H9 (cell line): ENCODE data around the gene GSC2. TPM values are rescaled to one million over a fixed set of nuclear protein-coding genes. Genes with fewer than 3 reads are reported as not detected.
A peak's percentile ranks its signal among the peaks of the same experiment; 100 is the strongest.

Experiments
- DNase-seq: peaks from one replicate; pipeline ENCODE4 v3.0.0-alpha.2; 2017
- H2AFZ ChIP-seq: one replicate; pipeline ENCODE4 v1.6.1; 2013; ENCODE audit warnings: mild to moderate bottlenecking, low read length, control low read depth, moderate library complexity
- H2AK5ac ChIP-seq: 2 replicates; pipeline ENCODE4 v1.6.1; 2013; ENCODE audit warnings: low read length, control low read depth, mixed read lengths; ENCODE audit not compliant: insufficient read length
- H2BK120ac ChIP-seq: one replicate; pipeline ENCODE4 v1.6.1; 2013; ENCODE audit warnings: low read depth, mild to moderate bottlenecking, low read length, control low read depth, inconsistent platforms; ENCODE audit not compliant: poor library complexity, severe bottlenecking
- H2BK12ac ChIP-seq: 2 replicates; pipeline ENCODE4 v1.6.1; 2013; ENCODE audit warnings: low read length, control low read depth, mixed read lengths, low read depth; ENCODE audit not compliant: insufficient read length
- H2BK15ac ChIP-seq: 2 replicates; pipeline ENCODE4 v1.6.1; 2013; ENCODE audit warnings: low read depth, low read length, control low read depth
- H2BK20ac ChIP-seq: one replicate; pipeline ENCODE4 v1.6.1; 2013; ENCODE audit warnings: low read depth, mild to moderate bottlenecking, low read length, control low read depth, inconsistent platforms; ENCODE audit not compliant: poor library complexity, severe bottlenecking
- H2BK5ac ChIP-seq: 2 replicates; pipeline ENCODE4 v1.6.1; 2013; ENCODE audit warnings: low read length, control low read depth, mixed read lengths; ENCODE audit not compliant: insufficient read length
- H3K14ac ChIP-seq: 2 replicates; pipeline ENCODE4 v1.6.1; 2013; ENCODE audit warnings: low read length, control low read depth; ENCODE audit not compliant: insufficient read depth
- H3K18ac ChIP-seq: 2 replicates; pipeline ENCODE4 v1.6.1; 2013; ENCODE audit warnings: low read depth, mild to moderate bottlenecking, mixed read lengths, low read length, control low read depth; ENCODE audit not compliant: insufficient read length
- H3K23ac ChIP-seq: 2 replicates; pipeline ENCODE4 v1.6.1; 2013; ENCODE audit warnings: low read length, control low read depth, mixed read lengths, low read depth; ENCODE audit not compliant: insufficient read length
- H3K23me2 ChIP-seq: 2 replicates; pipeline ENCODE4 v1.6.1; 2013; ENCODE audit warnings: low read depth, mild to moderate bottlenecking, mixed read lengths, low read length, control low read depth; ENCODE audit not compliant: insufficient read length, poor library complexity, severe bottlenecking
- H3K27ac ChIP-seq: 2 replicates; pipeline ENCODE4 v1.5.1; 2013; ENCODE audit warnings: low read length, control low read depth, mixed read lengths, low read depth; ENCODE audit not compliant: insufficient read length
- H3K27me3 ChIP-seq: 2 replicates; pipeline ENCODE4 v1.6.1; 2013; ENCODE audit warnings: low read length, control low read depth, inconsistent platforms; ENCODE audit not compliant: insufficient read depth
- H3K4ac ChIP-seq: 2 replicates; pipeline ENCODE4 v1.6.1; 2013; ENCODE audit warnings: low read depth, mild to moderate bottlenecking, control low read depth, inconsistent platforms, low read length, moderate library complexity
- H3K4me1 ChIP-seq: 2 replicates; pipeline ENCODE4 v1.6.1; 2013; ENCODE audit warnings: low read length, control low read depth, inconsistent platforms; ENCODE audit not compliant: insufficient read depth
- H3K4me2 ChIP-seq: 2 replicates; pipeline ENCODE4 v1.6.1; 2013; ENCODE audit warnings: low read length, control low read depth, mixed read lengths; ENCODE audit not compliant: insufficient read length, insufficient read depth
- H3K56ac ChIP-seq: 2 replicates; pipeline ENCODE4 v1.6.1; 2013; ENCODE audit warnings: low read depth, mild to moderate bottlenecking, mixed read lengths, low read length, control low read depth; ENCODE audit not compliant: insufficient read length
- H3K79me1 ChIP-seq: 2 replicates; pipeline ENCODE4 v1.6.1; 2013; ENCODE audit warnings: low read depth, mild to moderate bottlenecking, moderate library complexity, low read length, control low read depth, inconsistent platforms; ENCODE audit not compliant: insufficient read depth, poor library complexity, severe bottlenecking
- H3K79me2 ChIP-seq: 2 replicates; pipeline ENCODE4 v1.6.1; 2013; ENCODE audit warnings: low read length, control low read depth, inconsistent platforms; ENCODE audit not compliant: insufficient read depth
- H3K9ac ChIP-seq: 2 replicates; pipeline ENCODE4 v1.6.1; 2013; ENCODE audit warnings: low read length, control low read depth, mixed read lengths; ENCODE audit not compliant: insufficient read length; ENCODE audit errors: extremely low read depth
- H3K9me3 ChIP-seq: one replicate; pipeline ENCODE4 v1.6.1; 2013; ENCODE audit warnings: low read depth, low read length, inconsistent platforms; ENCODE audit not compliant: control insufficient read depth
- H3T11ph ChIP-seq: one replicate; pipeline ENCODE4 v1.6.1; 2013; ENCODE audit warnings: mild to moderate bottlenecking, low read length, control low read depth, inconsistent platforms
- H4K20me1 ChIP-seq: one replicate; pipeline ENCODE4 v1.6.1; 2013; ENCODE audit not compliant: control insufficient read depth, insufficient read length, insufficient read depth
- H4K5ac ChIP-seq: 2 replicates; pipeline ENCODE4 v1.6.1; 2013; ENCODE audit warnings: low read depth, mild to moderate bottlenecking, mixed read lengths, low read length, control low read depth; ENCODE audit not compliant: insufficient read length
- H4K8ac ChIP-seq: replicated peaks from 2 replicates; pipeline ENCODE4 v1.6.1; 2013; ENCODE audit warnings: low read length, control low read depth, mixed read lengths, low read depth; ENCODE audit not compliant: insufficient read length
- H4K91ac ChIP-seq: 2 replicates; pipeline ENCODE4 v1.6.1; 2013; ENCODE audit warnings: low read depth, mild to moderate bottlenecking, moderate library complexity, mixed read lengths, low read length, control low read depth; ENCODE audit not compliant: insufficient read length
- H3K27ac Mint-ChIP-seq, 3 experiments: 2 replicates in 2 of 3; 3 replicates in 1 of 3; pipeline ENCODE4 v1.8.0; 2020 to 2021; ENCODE audit warnings: mixed read lengths in 3 of 3, mild to moderate bottlenecking in 1 of 3, moderate library complexity in 1 of 3
- H3K27me3 Mint-ChIP-seq: 2 replicates; pipeline ENCODE4 v1.8.0; 2021; ENCODE audit warnings: low read depth, mild to moderate bottlenecking, moderate library complexity, mixed read lengths
- H3K36me3 Mint-ChIP-seq, 3 experiments: 2 replicates in 2 of 3; 3 replicates in 1 of 3; pipeline ENCODE4 v1.8.0; 2020 to 2021; ENCODE audit warnings: low read depth in 3 of 3, mixed read lengths in 3 of 3; ENCODE audit not compliant: insufficient read depth in 1 of 3
- H3K4me1 Mint-ChIP-seq, 2 experiments: 2 replicates each; pipeline ENCODE4 v1.8.0; 2020; ENCODE audit warnings: mixed read lengths in 2 of 2
- H3K4me3 Mint-ChIP-seq, 2 experiments: 2 replicates in 1 of 2; 3 replicates in 1 of 2; pipeline ENCODE4 v1.8.0; 2020 to 2021; ENCODE audit warnings: mild to moderate bottlenecking in 2 of 2, mixed read lengths in 2 of 2, moderate library complexity in 1 of 2
- H3K9me3 Mint-ChIP-seq, 2 experiments: 2 replicates in 1 of 2; 3 replicates in 1 of 2; pipeline ENCODE4 v1.8.0; 2020; ENCODE audit warnings: mild to moderate bottlenecking in 2 of 2, mixed read lengths in 2 of 2, moderate library complexity in 1 of 2
- CTCF ChIP-seq: fragments of 200-600 bp; sonication (generic); conservative IDR thresholded peaks from 3 replicates; pipeline ENCODE4 v1.8.0; 2021; ENCODE audit warnings: antibody characterized with exemption, mild to moderate bottlenecking
- WGBS: extraction: QIAGEN DNeasy Blood & Tissue Kit; methylation state at CpG from one replicate; pipeline ENCODE4 v1.1.7; 2013; ENCODE audit warnings: missing lambda C conversion rate, low lambda C conversion rate, mixed read lengths; ENCODE audit not compliant: insufficient read length; ENCODE audit errors: extremely low coverage; 5-methylcytosine and 5-hydroxymethylcytosine counted together
- total RNA-seq: library from RNA; stranded (reverse); gene quantifications from 2 replicates; pipeline ENCODE4 v1.2.1, GENCODE V29; 2021

Gene GSC2
- total RNA-seq, 1 experiment from 2014 or later = 0.22 TPM

- peaks cover 0 to 4% (median 3%) of the 10 kb centered on the region in 3 experiments; a peak in 3 of 7 replicates for H3K36me3 Mint-ChIP-seq
- no peak overlapping the region for H3T11ph ChIP-seq
- H4K20me1 ChIP-seq = no peaks in the 10 kb centered on the region
- H4K5ac ChIP-seq = no peak overlapping the region
- no peak overlapping the region for H3K56ac ChIP-seq
- H4K8ac ChIP-seq = no peak overlapping the region
- no peaks in the 10 kb centered on the region for H3K27me3 ChIP-seq
- H3K9me3 Mint-ChIP-seq = no peaks in the 10 kb centered on the region; a peak in 3 of 5 replicates
- H2BK120ac ChIP-seq = no peak overlapping the region
- H3K23ac ChIP-seq = no peak overlapping the region
- H3K23me2 ChIP-seq = peaks cover 9% of the 10 kb centered on the region
- no peak overlapping the region for H2BK5ac ChIP-seq
- peaks cover 15% of the 10 kb centered on the region; the same call in 1 of the 2 replicates for H3K79me2 ChIP-seq
- H3K4ac ChIP-seq = no peak overlapping the region
- no peak overlapping the region for H4K91ac ChIP-seq
- H3K4me3 Mint-ChIP-seq = 0 out of 5 replicates have a peak overlapping the region, but pooled peaks of 1 of the 2 experiments have one; percentile 32
- peaks cover 18% of the 10 kb centered on the region for H3K27me3 Mint-ChIP-seq
- H2BK20ac ChIP-seq = no peak overlapping the region
- H2AFZ ChIP-seq = no peak overlapping the region
- H3K79me1 ChIP-seq = peaks cover 5% of the 10 kb centered on the region
- no peak overlapping the region for H2AK5ac ChIP-seq
- no peak overlapping the region for H2BK15ac ChIP-seq
- no peak for DNase-seq
- no peaks in the 10 kb centered on the region for H3K9me3 ChIP-seq
- no peak overlapping the region for H3K18ac ChIP-seq
- no peak for TF ChIP-seq CTCF
- H3K27ac ChIP-seq = no peak overlapping the region
- H3K27ac Mint-ChIP-seq = no peak overlapping the region
- H3K14ac ChIP-seq = no peak overlapping the region
- peaks cover 20 to 23% of the 10 kb centered on the region in 2 experiments for H3K4me1 Mint-ChIP-seq
- no peak overlapping the region for H2BK12ac ChIP-seq
- no peak overlapping the region for H3K9ac ChIP-seq
- no peak overlapping the region for H3K4me2 ChIP-seq
- H3K4me1 ChIP-seq = peaks cover 3% of the 10 kb centered on the region; the same call in 1 of the 2 replicates
- WGBS = no CpG with 5 or more reads among the region's 4 CpGs
Observed at GRCh38 chr22:19123936-19124335, 26.2 kb downstream of the GSC2 start.
